Measurements from ENCODE around the gene ZCCHC3. TPM values are rescaled to one million over a fixed set of nuclear protein-coding genes. Genes with fewer than 3 reads are reported as not detected.

Gene ZCCHC3
- total RNA-seq, 1 donor from 2014 or later, result 23.3 TPM

DNA sequence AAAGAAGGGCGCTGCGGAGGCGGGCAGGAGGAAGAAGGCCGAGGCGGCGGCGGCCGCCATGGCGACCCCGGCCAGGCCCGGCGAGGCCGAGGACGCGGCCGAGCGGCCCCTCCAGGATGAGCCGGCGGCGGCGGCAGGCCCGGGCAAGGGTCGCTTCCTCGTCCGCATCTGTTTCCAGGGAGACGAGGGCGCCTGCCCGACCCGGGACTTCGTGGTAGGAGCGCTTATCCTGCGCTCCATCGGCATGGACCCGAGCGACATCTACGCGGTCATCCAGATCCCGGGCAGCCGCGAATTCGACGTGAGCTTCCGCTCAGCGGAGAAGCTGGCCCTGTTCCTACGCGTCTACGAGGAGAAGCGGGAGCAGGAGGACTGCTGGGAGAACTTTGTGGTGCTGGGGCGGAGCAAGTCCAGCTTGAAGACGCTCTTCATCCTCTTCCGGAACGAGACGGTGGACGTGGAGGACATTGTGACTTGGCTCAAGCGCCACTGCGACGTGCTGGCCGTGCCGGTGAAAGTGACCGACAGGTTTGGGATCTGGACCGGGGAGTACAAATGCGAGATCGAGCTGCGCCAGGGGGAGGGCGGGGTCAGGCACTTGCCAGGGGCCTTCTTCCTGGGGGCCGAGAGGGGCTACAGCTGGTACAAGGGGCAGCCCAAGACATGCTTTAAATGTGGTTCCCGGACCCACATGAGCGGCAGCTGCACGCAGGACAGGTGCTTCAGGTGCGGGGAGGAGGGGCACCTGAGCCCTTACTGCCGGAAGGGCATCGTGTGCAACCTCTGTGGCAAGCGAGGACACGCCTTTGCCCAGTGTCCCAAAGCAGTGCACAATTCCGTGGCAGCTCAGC is 780 bp downstream of the ZCCHC3 start:
- peak; percentile 25 for DNase-seq (ENCODE audit: low read depth)
- no peak for TF ChIP-seq CTCF (IDR thresholded peaks at IDR 0.05; ENCODE audit: insufficient read depth, low read length, poor library complexity, severe bottlenecking)
- H3K4me3 ChIP-seq (ENCODE audit: low read depth, low read length), result peak overlapping the region; percentile 62

GRCh38 chr20:298776-299391 is 1.5 kb downstream of the ZCCHC3 start:
- DNase-seq (ENCODE audit: low read depth), result no peak
- no peaks in the 10 kb centered on the region for H3K36me3 ChIP-seq (ENCODE audit: control insufficient read depth, insufficient read depth, low read length)
- TF ChIP-seq CTCF (IDR thresholded peaks at IDR 0.05; ENCODE audit: insufficient read depth, low read length, poor library complexity, severe bottlenecking), result no peak
- H3K4me3 ChIP-seq (ENCODE audit: low read depth, low read length), result peak overlapping the region; percentile 62
- no peaks in the 10 kb centered on the region for H3K27me3 ChIP-seq (ENCODE audit: control insufficient read depth, insufficient read depth, low read length)

More for the DNA sequence above, 780 bp downstream of the ZCCHC3 start:
- H3K27me3 ChIP-seq (ENCODE audit: control insufficient read depth, insufficient read depth, low read length), result no peaks in the 10 kb centered on the region
- H3K36me3 ChIP-seq (ENCODE audit: control insufficient read depth, insufficient read depth, low read length), result no peaks in the 10 kb centered on the region

DNA sequence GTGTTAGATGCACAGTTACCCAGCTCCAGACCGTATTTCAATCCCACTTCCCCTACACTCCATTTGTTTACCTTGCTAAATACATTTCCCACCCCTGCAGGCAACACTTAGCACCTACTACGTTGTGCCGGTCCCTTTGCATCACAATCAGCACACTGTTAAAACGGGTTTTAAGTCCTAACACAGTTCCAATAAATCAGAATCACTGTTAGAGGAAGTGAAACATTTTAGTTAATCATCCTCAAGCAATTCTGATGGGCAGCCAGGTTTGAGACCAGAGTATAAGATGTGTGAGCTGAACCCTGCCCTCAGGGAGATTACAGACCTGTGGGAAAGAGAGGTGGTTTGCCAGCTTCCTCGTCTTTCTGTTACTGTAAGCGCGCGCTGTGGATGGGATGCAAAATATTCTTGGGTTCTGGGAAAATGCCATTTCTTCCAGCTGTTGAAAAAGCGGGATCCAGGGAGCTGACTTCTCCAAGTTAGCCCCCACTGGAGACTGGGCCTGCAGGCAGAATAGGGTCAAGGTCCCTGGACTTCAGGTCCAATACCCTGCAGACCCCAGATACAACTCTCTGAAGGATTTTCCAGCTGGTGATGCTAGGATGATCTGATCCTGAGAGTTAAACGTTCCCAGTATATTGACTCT is 3.1 kb downstream of the ZCCHC3 start:
- DNase-seq (ENCODE audit: low read depth), result no peak
- Histone ChIP-seq H3K4me3 (ENCODE audit: low read depth, low read length) (no peak overlapping the region), H3K36me3 (ENCODE audit: control insufficient read depth, insufficient read depth, low read length) (no peaks in the 10 kb centered on the region), H3K27me3 (ENCODE audit: control insufficient read depth, insufficient read depth, low read length) (no peaks in the 10 kb centered on the region)
- no peak for TF ChIP-seq CTCF (IDR thresholded peaks at IDR 0.05; ENCODE audit: insufficient read depth, low read length, poor library complexity, severe bottlenecking)

DNA sequence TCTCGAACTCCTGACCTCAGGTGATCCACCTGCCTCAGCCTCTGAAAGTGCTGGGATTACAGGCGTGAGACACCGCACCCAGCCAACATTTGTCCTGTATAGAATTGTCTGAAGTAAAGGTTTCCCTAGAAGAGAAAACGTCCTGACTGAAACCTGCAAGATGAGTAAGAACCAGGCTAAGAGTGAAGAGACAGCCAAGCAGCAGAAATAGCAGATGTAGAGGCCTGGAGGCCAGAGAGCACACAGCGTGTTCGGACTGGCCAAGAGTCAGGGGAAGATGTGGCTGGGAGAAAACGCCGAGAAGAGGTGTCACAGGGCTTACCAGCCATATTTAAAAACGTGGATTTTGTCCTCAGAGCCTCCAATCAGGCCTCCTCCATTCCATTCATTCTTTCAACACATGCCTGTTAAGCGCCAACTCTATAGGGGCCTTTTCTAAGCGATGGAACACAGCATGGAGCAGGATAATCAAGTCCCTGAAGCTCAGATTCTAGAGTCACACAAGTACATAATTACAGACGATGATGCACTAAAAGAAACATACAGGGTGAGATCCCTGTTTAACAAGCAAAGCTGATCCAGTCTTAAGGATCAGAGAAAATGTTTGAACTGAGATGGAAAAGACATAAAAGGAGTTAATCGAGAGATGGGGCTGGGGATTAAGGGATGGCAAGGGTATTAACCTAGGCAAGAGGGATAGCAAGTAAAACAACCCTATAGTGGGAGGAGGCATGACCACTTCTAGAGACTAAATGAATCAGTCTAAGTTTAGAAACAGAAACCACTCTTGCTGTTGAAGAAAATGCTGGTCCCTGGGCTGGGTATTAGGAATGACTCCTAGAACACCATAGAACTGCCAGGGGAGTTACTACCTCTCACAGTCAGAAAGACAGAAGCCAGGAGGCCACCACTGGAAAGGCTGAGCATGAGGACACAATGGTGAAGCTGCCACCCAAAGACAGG is 4.8 kb downstream of the ZCCHC3 start:
- Histone ChIP-seq H3K4me3 (ENCODE audit: low read depth, low read length) (no peak overlapping the region), H3K36me3 (ENCODE audit: control insufficient read depth, insufficient read depth, low read length) (no peaks in the 10 kb centered on the region), H3K27me3 (ENCODE audit: control insufficient read depth, insufficient read depth, low read length) (no peaks in the 10 kb centered on the region)
- DNase-seq (ENCODE audit: low read depth), result no peak
- TF ChIP-seq CTCF (IDR thresholded peaks at IDR 0.05; ENCODE audit: insufficient read depth, low read length, poor library complexity, severe bottlenecking), result no peak

DNA sequence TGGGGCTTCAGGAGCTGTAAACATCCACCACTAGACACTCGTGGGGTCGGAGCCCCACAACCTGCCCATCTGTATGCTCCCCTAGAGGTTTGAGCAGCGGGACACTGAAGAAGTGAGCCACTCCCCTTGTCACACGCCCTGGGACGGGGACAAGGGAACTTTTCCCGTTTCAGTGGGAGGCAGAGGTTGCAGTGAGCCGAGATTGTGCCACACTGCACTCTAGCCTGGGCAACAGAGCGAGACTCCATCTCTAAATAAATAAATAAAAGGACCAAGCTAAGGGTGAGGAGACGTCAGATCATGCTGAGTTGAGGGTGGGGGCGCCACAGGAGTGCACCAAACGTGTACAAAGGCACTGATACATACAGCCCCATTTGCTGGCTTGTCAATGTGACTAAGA is 8.4 kb downstream of the ZCCHC3 start:
- Histone ChIP-seq H3K27me3 (ENCODE audit: control insufficient read depth, insufficient read depth, low read length) (no peaks in the 10 kb centered on the region), H3K36me3 (ENCODE audit: control insufficient read depth, insufficient read depth, low read length) (no peaks in the 10 kb centered on the region), H3K4me3 (ENCODE audit: low read depth, low read length) (no peak overlapping the region)
- DNase-seq (ENCODE audit: low read depth), result no peak
- no peak for TF ChIP-seq CTCF (IDR thresholded peaks at IDR 0.05; ENCODE audit: insufficient read depth, low read length, poor library complexity, severe bottlenecking)
